Activated T-cell treated with anti-CD3 and anti-CD28 coated beads for 4 hours (primary cell): ENCODE results near the gene TRAM2.

Experiments used
- DNase-seq: peaks from one replicate; pipeline ENCODE4 v3.0.0-alpha.2; 2020

TRAM2 gene

GRCh38 chr6:52577022-52577777, at the start of gene TRAM2:
Gene TRAM2 (minus strand): TSS chr6:52577060. CDS start chr6:52576915, 145 bp downstream.
- peak; percentile 68 for DNase-seq

GRCh38 chr6:52622810-52623209, 46.0 kb upstream of the TRAM2 start:
- no peak for DNase-seq

- DNase-seq, result no peak
Observed at GRCh38 chr6:52621631-52622030, 44.8 kb upstream of the TRAM2 start.

GRCh38 chr6:52620906-52621190, 44.0 kb upstream of the TRAM2 start:
- DNase-seq, result no peak

- no peak for DNase-seq
Observed at GRCh38 chr6:52620055-52620905, 43.4 kb upstream of the TRAM2 start.

- no peak for DNase-seq
Observed at GRCh38 chr6:52617087-52617486, 40.2 kb upstream of the TRAM2 start.

- no peak for DNase-seq
Observed at GRCh38 chr6:52616059-52616690, 39.3 kb upstream of the TRAM2 start.

- no peak for DNase-seq
Observed at GRCh38 chr6:52612336-52613054, 35.6 kb upstream of the TRAM2 start.

- DNase-seq, result no peak
Observed at GRCh38 chr6:52611833-52612232, 35.0 kb upstream of the TRAM2 start.

GRCh38 chr6:52610745-52611355, 34.0 kb upstream of the TRAM2 start:
- no peak for DNase-seq

GRCh38 chr6:52610011-52610410, 33.2 kb upstream of the TRAM2 start:
- DNase-seq, result no peak

GRCh38 chr6:52605610-52606185, 28.8 kb upstream of the TRAM2 start:
- DNase-seq, result no peak

- DNase-seq, result no peak
Observed at GRCh38 chr6:52603000-52603795, 26.3 kb upstream of the TRAM2 start.

- DNase-seq, result no peak
Observed at GRCh38 chr6:52598824-52599190, 21.9 kb upstream of the TRAM2 start.

- no peak for DNase-seq
Observed at GRCh38 chr6:52598123-52598823, 21.4 kb upstream of the TRAM2 start.

GRCh38 chr6:52597738-52598122, 20.9 kb upstream of the TRAM2 start:
- no peak for DNase-seq

- no peak for DNase-seq
Observed at GRCh38 chr6:52596371-52597028, 19.6 kb upstream of the TRAM2 start.

- no peak for DNase-seq
Observed at GRCh38 chr6:52595796-52596130, 18.9 kb upstream of the TRAM2 start.

GRCh38 chr6:52595000-52595795, 18.3 kb upstream of the TRAM2 start:
- DNase-seq, result no peak

GRCh38 chr6:52594221-52594620, 17.4 kb upstream of the TRAM2 start:
- no peak for DNase-seq
